Measurements from ENCODE around the gene MFRP.

DNA sequence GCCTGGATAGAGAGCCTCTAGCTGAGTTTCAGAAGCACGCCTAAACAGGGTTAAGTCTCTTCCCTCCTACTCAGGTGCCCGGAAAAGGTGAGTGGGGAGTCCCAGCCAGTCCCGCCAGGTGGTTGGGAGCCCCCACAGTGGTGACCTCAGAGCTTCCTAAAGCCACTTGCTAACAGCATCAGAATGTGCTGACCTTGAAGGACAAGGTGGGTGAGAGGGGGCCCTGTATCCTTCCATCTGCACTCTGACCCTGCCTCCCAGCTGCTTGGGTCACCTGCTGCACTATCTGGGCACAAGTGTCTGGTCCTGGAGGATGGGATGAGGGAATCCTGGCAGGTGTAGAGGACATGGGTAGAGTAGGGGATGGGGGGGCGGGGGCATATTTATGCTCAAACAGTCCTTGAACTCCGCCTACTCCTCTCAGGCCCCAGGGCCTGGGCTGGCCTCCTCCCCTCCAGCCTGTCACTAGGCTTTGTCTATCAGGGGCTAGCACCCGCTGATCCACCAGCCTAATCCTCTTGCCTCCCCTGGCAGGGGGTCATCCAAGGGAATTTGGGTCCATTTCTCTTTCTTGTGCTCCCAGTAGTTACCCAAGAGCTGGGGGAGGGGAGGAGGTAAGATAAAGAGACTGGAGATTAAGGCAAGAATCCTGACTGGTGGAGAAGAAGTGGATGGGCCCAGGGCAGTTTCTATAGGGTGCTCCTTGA, 31.6 kb upstream of the MFRP start:
- TF ChIP-seq POLR2A (IDR thresholded peaks at IDR 0.05) = no peak
- TF ChIP-seq, protein P1, sequence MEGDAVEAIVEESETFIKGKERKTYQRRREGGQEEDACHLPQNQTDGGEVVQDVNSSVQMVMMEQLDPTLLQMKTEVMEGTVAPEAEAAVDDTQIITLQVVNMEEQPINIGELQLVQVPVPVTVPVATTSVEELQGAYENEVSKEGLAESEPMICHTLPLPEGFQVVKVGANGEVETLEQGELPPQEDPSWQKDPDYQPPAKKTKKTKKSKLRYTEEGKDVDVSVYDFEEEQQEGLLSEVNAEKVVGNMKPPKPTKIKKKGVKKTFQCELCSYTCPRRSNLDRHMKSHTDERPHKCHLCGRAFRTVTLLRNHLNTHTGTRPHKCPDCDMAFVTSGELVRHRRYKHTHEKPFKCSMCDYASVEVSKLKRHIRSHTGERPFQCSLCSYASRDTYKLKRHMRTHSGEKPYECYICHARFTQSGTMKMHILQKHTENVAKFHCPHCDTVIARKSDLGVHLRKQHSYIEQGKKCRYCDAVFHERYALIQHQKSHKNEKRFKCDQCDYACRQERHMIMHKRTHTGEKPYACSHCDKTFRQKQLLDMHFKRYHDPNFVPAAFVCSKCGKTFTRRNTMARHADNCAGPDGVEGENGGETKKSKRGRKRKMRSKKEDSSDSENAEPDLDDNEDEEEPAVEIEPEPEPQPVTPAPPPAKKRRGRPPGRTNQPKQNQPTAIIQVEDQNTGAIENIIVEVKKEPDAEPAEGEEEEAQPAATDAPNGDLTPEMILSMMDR (IDR thresholded peaks at IDR 0.05) = no peak
